ENCODE data around the gene CGB5.

The CGB5 gene

GRCh38 chr19:49059053-49059452 is 15.4 kb downstream of the CGB5 start:
- no peak for DNase-seq

- DNase-seq: no peak
Observed at GRCh38 chr19:49061000-49061399, 17.4 kb downstream of the CGB5 start.

GRCh38 chr19:49061445-49061844 is 17.8 kb downstream of the CGB5 start:
- no peak for DNase-seq

GRCh38 chr19:49064029-49064629 is 20.5 kb downstream of the CGB5 start:
- no peak for DNase-seq

- no peak for DNase-seq
Observed at GRCh38 chr19:49064768-49065611, 21.3 kb downstream of the CGB5 start, which contains the start of gene NTF4. Gene NTF4, minus strand, starts transcription at chr19:49064818. Its CDS starts 2,821 bp downstream, at chr19:49061997.

- no peak for DNase-seq
Observed at GRCh38 chr19:49065905-49066512, 22.4 kb downstream of the CGB5 start.

- no peak for DNase-seq
Observed at GRCh38 chr19:49067554-49067953, 23.9 kb downstream of the CGB5 start.

GRCh38 chr19:49069026-49069425 is 25.4 kb downstream of the CGB5 start:
- no peak for DNase-seq

- no peak for DNase-seq
Observed at GRCh38 chr19:49070416-49070815, 26.8 kb downstream of the CGB5 start.

- DNase-seq: no peak
Observed at GRCh38 chr19:49071860-49072547, 28.4 kb downstream of the CGB5 start.

GRCh38 chr19:49073514-49074378 is 30.1 kb downstream of the CGB5 start:
- DNase-seq: no peak

GRCh38 chr19:49074869-49075268 is 31.2 kb downstream of the CGB5 start:
- DNase-seq: peak in 1 of 2 experiments; percentile 14

GRCh38 chr19:49080392-49080791 is 36.7 kb downstream of the CGB5 start:
- no peak for DNase-seq

GRCh38 chr19:49081273-49081672 is 37.6 kb downstream of the CGB5 start:
- DNase-seq: no peak

GRCh38 chr19:49084206-49085019 is 40.8 kb downstream of the CGB5 start:
- no peak for DNase-seq

GRCh38 chr19:49085020-49085867 is 41.6 kb downstream of the CGB5 start, which contains the start of gene SNRNP70:
Gene SNRNP70, plus strand, starts transcription at chr19:49085451. Its CDS starts 964 bp downstream, at chr19:49086415.
- peak; percentile 62 to 93 for DNase-seq

GRCh38 chr19:49085868-49086232 is 42.2 kb downstream of the CGB5 start:
- no peak for DNase-seq

GRCh38 chr19:49086296-49086695 is 42.6 kb downstream of the CGB5 start:
- no peak for DNase-seq

GRCh38 chr19:49091391-49092038 is 47.9 kb downstream of the CGB5 start:
- no peak for DNase-seq

GRCh38 chr19:49092686-49093085 is 49.0 kb downstream of the CGB5 start:
- DNase-seq: no peak
